ENCODE data around the gene PUM2. TPM values are rescaled to one million over a fixed set of nuclear protein-coding genes. Genes with fewer than 3 reads are reported as not detected.

Gene PUM2
- total and polyA plus RNA-seq, 4 donors = 18.5 to 61.0 (median 35.1) TPM

- H3K9ac ChIP-seq (ENCODE audit: low read depth in 1 of 2, low read length in 2 of 2) = peak overlapping the region; percentile 41 to 52
- H3K27me3 ChIP-seq (ENCODE audit: control insufficient read depth in 4 of 4, insufficient read depth in 4 of 4, low read length in 3 of 4) = no peaks in the 10 kb centered on the region
- 56% methylated on average over 14 of the region's 14 CpGs for WGBS
- no peak overlapping the region for H3K4me3 ChIP-seq (ENCODE audit: low read depth in 1 of 3, low read length in 3 of 3)
- peak overlapping the region; percentile 94 to 98 for H3K27ac ChIP-seq (ENCODE audit: low read depth in 1 of 2, low read length in 2 of 2)
- no peaks in the 10 kb centered on the region for H3K36me3 ChIP-seq (ENCODE audit: control insufficient read depth in 4 of 4, insufficient read depth in 3 of 4, low read depth in 1 of 4, low read length in 3 of 4)
- DNase-seq (ENCODE audit: low spot score) = no peak
- no peak for TF ChIP-seq FOXA2 (IDR thresholded peaks at IDR 0.05)
- TF ChIP-seq, protein P1, sequence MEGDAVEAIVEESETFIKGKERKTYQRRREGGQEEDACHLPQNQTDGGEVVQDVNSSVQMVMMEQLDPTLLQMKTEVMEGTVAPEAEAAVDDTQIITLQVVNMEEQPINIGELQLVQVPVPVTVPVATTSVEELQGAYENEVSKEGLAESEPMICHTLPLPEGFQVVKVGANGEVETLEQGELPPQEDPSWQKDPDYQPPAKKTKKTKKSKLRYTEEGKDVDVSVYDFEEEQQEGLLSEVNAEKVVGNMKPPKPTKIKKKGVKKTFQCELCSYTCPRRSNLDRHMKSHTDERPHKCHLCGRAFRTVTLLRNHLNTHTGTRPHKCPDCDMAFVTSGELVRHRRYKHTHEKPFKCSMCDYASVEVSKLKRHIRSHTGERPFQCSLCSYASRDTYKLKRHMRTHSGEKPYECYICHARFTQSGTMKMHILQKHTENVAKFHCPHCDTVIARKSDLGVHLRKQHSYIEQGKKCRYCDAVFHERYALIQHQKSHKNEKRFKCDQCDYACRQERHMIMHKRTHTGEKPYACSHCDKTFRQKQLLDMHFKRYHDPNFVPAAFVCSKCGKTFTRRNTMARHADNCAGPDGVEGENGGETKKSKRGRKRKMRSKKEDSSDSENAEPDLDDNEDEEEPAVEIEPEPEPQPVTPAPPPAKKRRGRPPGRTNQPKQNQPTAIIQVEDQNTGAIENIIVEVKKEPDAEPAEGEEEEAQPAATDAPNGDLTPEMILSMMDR (IDR thresholded peaks at IDR 0.05; ENCODE audit: low read depth, low read length, missing input control) = no peak
- TF ChIP-seq FOXA1 (IDR thresholded peaks at IDR 0.05) = no peak
- no peak for TF ChIP-seq GABPA (IDR thresholded peaks at IDR 0.05 in 1 of 2, conservative IDR thresholded peaks at IDR 0.05 in 1 of 2)
- TF ChIP-seq YY1 (IDR thresholded peaks at IDR 0.05) = no peak
- TF ChIP-seq, protein P2, sequence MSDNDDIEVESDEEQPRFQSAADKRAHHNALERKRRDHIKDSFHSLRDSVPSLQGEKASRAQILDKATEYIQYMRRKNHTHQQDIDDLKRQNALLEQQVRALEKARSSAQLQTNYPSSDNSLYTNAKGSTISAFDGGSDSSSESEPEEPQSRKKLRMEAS (IDR thresholded peaks at IDR 0.05) = no peak
- no peak for TF ChIP-seq ZBTB33 (IDR thresholded peaks at IDR 0.05)
- TF ChIP-seq, protein P3, sequence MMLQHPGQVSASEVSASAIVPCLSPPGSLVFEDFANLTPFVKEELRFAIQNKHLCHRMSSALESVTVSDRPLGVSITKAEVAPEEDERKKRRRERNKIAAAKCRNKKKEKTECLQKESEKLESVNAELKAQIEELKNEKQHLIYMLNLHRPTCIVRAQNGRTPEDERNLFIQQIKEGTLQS (IDR thresholded peaks at IDR 0.05) = no peak
- no peak for TF ChIP-seq JUND (IDR thresholded peaks at IDR 0.05)
- TF ChIP-seq HNF4G (IDR thresholded peaks at IDR 0.05) = no peak
- H3K4me1 ChIP-seq (ENCODE audit: control insufficient read depth in 4 of 4, insufficient read depth in 4 of 4, low read length in 3 of 4) = peaks cover 18 to 95% (median 59%) of the 10 kb centered on the region in 4 donors
- no peaks in the 10 kb centered on the region for H3K9me3 ChIP-seq (ENCODE audit: control insufficient read depth in 4 of 4, low read length in 3 of 4)
These were observed 138.7 kb downstream of the PUM2 start for GRCh38 chr2:20211860-20212458.

DNA sequence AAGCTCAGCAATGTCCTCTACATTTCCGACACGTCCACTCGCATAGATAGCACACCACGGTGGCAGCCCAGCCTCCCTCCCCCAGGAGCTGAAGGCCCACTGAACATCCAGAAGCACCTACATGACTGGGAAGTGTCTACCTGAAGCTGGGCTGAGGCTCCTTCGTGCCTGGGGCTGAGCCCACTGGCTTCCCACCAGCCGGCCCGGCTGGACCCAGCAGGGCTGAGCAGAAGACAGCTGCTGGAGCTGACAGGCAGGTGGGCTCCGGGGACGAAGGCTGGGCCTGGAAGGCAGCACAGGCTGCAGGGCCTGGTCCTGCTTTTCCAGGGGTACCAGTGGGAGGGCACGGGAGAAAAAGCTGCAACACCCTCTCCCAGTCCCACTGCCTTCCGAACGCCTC lies 139.2 kb downstream of the PUM2 start:
- DNase-seq (ENCODE audit: low spot score) = no peak
- no peaks in the 10 kb centered on the region for H3K27me3 ChIP-seq (ENCODE audit: control insufficient read depth in 4 of 4, insufficient read depth in 4 of 4, low read length in 3 of 4)
- no peak overlapping the region for H3K4me3 ChIP-seq (ENCODE audit: low read depth in 1 of 3, low read length in 3 of 3)
- peak overlapping the region; percentile 94 to 98 for H3K27ac ChIP-seq (ENCODE audit: low read depth in 1 of 2, low read length in 2 of 2)
- no peaks in the 10 kb centered on the region for H3K9me3 ChIP-seq (ENCODE audit: control insufficient read depth in 4 of 4, low read length in 3 of 4)
- H3K4me1 ChIP-seq (ENCODE audit: control insufficient read depth in 4 of 4, insufficient read depth in 4 of 4, low read length in 3 of 4) = peaks cover 22 to 95% (median 63%) of the 10 kb centered on the region in 4 donors
- H3K9ac ChIP-seq (ENCODE audit: low read depth in 1 of 2, low read length in 2 of 2) = peak overlapping the region; percentile 29 to 52
- 77% methylated on average over 12 of the region's 12 CpGs for WGBS
- H3K36me3 ChIP-seq (ENCODE audit: control insufficient read depth in 4 of 4, insufficient read depth in 3 of 4, low read depth in 1 of 4, low read length in 3 of 4) = no peaks in the 10 kb centered on the region
- TF ChIP-seq TAF1 (conservative IDR thresholded peaks at IDR 0.05) = no peak
- no peak for TF ChIP-seq SP1 (IDR thresholded peaks at IDR 0.05)
- TF ChIP-seq, protein P1 (IDR thresholded peaks at IDR 0.05; ENCODE audit: low read depth, low read length, missing input control) = no peak
- TF ChIP-seq HNF4G (IDR thresholded peaks at IDR 0.05) = no peak
- TF ChIP-seq, protein P2 (IDR thresholded peaks at IDR 0.05) = no peak
- TF ChIP-seq, protein P3 (IDR thresholded peaks at IDR 0.05) = no peak
- no peak for TF ChIP-seq GABPA (IDR thresholded peaks at IDR 0.05 in 1 of 2, conservative IDR thresholded peaks at IDR 0.05 in 1 of 2)
- TF ChIP-seq YY1 (IDR thresholded peaks at IDR 0.05) = no peak
- no peak for TF ChIP-seq REST (IDR thresholded peaks at IDR 0.05)
- no peak for TF ChIP-seq FOXA2 (IDR thresholded peaks at IDR 0.05)
- TF ChIP-seq NR2F2 (IDR thresholded peaks at IDR 0.05) = no peak
- TF ChIP-seq RAD21 (IDR thresholded peaks at IDR 0.05) = no peak
- no peak for TF ChIP-seq JUND (IDR thresholded peaks at IDR 0.05)
- no peak for TF ChIP-seq EGR1 (IDR thresholded peaks at IDR 0.05; ENCODE audit: low read depth in 2 of 2)
- TF ChIP-seq RXRA (IDR thresholded peaks at IDR 0.05) = no peak
- TF ChIP-seq FOXA1 (IDR thresholded peaks at IDR 0.05) = no peak
- no peak for TF ChIP-seq HNF4A (conservative IDR thresholded peaks at IDR 0.05)

Measured in liver (tissue), 9 donors.